ENCODE results near the gene CAMK2D. TPM values are rescaled to one million over a fixed set of nuclear protein-coding genes. Genes with fewer than 3 reads are reported as not detected.

Gene CAMK2D
- total RNA-seq, 1 experiment from 2014 or later: 9.0 TPM

DNA sequence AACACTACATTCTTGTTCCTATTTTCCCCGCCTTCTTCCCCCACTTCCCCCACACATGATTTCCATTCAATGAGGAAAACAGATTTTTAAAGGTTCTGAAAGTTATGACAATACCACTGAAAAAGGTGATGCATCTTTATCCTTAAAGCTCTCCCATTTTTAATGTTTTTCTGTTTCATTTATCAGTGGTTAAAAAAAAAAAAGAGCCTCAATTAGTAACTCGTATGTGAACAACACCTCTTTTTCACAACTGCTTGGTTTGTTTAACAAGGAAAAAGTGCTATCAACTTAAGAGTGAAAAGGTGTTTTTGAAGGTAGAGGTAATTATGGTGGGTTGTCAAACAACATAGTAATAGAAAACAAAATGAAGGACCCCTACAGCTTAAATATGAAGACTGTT lies 8.2 kb upstream of the CAMK2D start:
- Histone ChIP-seq H3K9me3 (ENCODE audit: control insufficient read depth, low read depth, low read length) (no peaks in the 10 kb centered on the region), H2AFZ (ENCODE audit: low read length) (no peak overlapping the region), H4K91ac (ENCODE audit: insufficient read length, low read depth, low read length) (no peak overlapping the region), H3K23ac (ENCODE audit: insufficient read length, low read depth, low read length) (no peak overlapping the region), H3K9ac (ENCODE audit: extremely low read depth, insufficient read length, low read length) (no peak overlapping the region), H4K5ac (ENCODE audit: insufficient read length, low read depth, low read length) (no peak overlapping the region), H3T11ph (ENCODE audit: low read length) (no peak overlapping the region), H3K18ac (ENCODE audit: insufficient read length, low read depth, low read length) (no peak overlapping the region), H3K14ac (ENCODE audit: insufficient read depth, low read length) (no peak overlapping the region), H3K4me2 (ENCODE audit: insufficient read depth, insufficient read length, low read length) (no peak overlapping the region), H2BK120ac (ENCODE audit: low read depth, low read length, poor library complexity, severe bottlenecking) (no peak overlapping the region), H2BK5ac (ENCODE audit: insufficient read length, low read length) (no peak overlapping the region), H3K27me3 (ENCODE audit: insufficient read depth, low read length) (no peaks in the 10 kb centered on the region), H3K4me1 (ENCODE audit: insufficient read depth, low read length) (no peaks in the 10 kb centered on the region; the same call in 1 of the 2 replicates), H3K27ac (ENCODE audit: insufficient read length, low read depth, low read length) (no peak overlapping the region), H3K56ac (ENCODE audit: insufficient read length, low read depth, low read length) (no peak overlapping the region), H3K23me2 (ENCODE audit: insufficient read length, low read depth, low read length, poor library complexity, severe bottlenecking) (no peaks in the 10 kb centered on the region), H4K20me1 (ENCODE audit: control insufficient read depth, insufficient read depth, insufficient read length) (no peaks in the 10 kb centered on the region), H2AK5ac (ENCODE audit: insufficient read length, low read length) (no peak overlapping the region), H2BK15ac (ENCODE audit: low read depth, low read length) (no peak overlapping the region), H3K4ac (ENCODE audit: low read depth, low read length) (no peak overlapping the region), H2BK12ac (ENCODE audit: insufficient read length, low read depth, low read length) (no peak overlapping the region), H3K79me2 (ENCODE audit: insufficient read depth, low read length) (no peaks in the 10 kb centered on the region), H3K79me1 (ENCODE audit: insufficient read depth, low read depth, low read length, poor library complexity, severe bottlenecking) (no peaks in the 10 kb centered on the region), H4K8ac (replicated peaks; ENCODE audit: insufficient read length, low read depth, low read length) (no peak overlapping the region), H2BK20ac (ENCODE audit: low read depth, low read length, poor library complexity, severe bottlenecking) (no peak overlapping the region)
- Mint-ChIP-seq H3K4me1 (peaks cover 0 to 4% of the 10 kb centered on the region in 2 experiments; a peak in 2 of 4 replicates), H3K4me3 (no peak overlapping the region), H3K27ac (no peak overlapping the region), H3K36me3 (ENCODE audit: insufficient read depth in 1 of 3, low read depth in 3 of 3) (peaks cover 0 to 4% (median 3%) of the 10 kb centered on the region in 3 experiments; a peak in 1 of 7 replicates), H3K9me3 (peaks cover 3% of the 10 kb centered on the region in 2 experiments; a peak in 3 of 5 replicates), H3K27me3 (ENCODE audit: low read depth) (no peaks in the 10 kb centered on the region)
- no peak for DNase-seq
- TF ChIP-seq CTCF (conservative IDR thresholded peaks at IDR 0.05): no peak
- no CpG with 5 or more reads among the region's 2 CpGs for WGBS (ENCODE audit: extremely low coverage, insufficient read length, low lambda C conversion rate)
